ENCODE data around the gene USP20.

The USP20 gene

GRCh38 chr9:129823935-129824601 is 11.2 kb upstream of the USP20 start, which contains the start of gene TOR1A:
TOR1A (minus strand) TSS chr9:129824136; CDS start chr9:129824085, 51 bp downstream.
- DNase-seq (ENCODE audit: low spot score) = peak; percentile 96

DNA sequence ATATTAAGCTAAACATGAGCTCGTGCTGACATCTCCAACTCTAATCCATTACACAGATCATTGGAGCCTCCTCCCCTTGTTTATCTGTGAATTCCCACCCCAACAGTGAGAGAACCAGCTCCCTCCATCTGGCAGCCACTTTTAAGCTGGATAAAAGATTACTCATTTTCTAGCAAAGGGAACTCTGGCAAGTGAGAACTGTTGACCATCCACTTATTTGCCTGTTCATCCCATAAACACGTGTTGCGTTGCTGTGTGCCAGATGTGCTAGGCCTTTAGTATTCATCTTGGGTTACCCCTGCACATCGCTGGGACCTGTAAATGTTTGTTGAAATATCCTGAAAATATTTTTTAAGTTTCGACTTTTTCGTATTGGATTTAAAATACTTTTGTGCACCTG is 8.9 kb upstream of the USP20 start:
- DNase-seq (ENCODE audit: low spot score) = no peak

DNA sequence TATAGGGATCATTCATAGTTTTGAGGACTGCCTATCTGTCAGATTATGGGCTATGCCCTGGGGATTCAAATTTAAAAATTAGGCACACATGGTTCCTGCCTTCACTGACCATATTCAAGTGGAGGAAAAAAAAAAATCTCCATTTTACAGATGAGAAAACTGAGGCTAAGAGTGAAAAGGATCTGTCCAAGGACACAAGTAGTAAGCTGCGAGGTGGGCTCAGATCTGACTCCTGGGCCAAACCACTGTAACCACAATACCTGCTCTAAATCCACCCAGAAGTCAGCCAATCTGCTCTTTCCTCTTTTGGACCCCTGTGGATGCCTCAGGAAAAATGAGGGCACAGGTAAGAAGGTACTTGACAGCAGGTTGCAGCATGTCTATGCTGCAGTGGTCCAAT is 8.5 kb upstream of the USP20 start:
- DNase-seq (ENCODE audit: low spot score) = no peak

DNA sequence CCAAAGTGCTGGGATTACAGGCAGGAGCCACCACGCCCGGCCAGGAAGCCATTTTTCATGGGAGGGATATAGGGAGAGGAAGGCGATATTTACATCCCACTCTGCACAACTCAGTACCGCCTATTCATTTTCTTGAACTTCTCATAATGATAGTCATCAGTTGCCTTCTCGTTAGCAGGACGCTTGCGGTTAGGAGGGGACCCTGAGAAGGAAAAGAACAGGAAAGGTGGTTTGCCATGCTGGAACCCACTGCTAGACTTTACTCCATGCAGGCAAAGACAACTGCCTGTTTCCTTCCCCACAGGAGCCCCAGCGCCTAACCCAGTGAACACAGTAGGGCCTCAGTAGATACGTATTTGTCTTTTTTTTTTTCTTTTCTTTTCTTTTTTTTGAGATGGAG is 7.2 kb upstream of the USP20 start:
- DNase-seq (ENCODE audit: low spot score) = no peak

- no peak for DNase-seq (ENCODE audit: low spot score)
Observed at GRCh38 chr9:129828969-129829368, 6.3 kb upstream of the USP20 start.

GRCh38 chr9:129832982-129833381 is 2.3 kb upstream of the USP20 start:
- DNase-seq (ENCODE audit: low spot score) = no peak

GRCh38 chr9:129834489-129835127 is 650 bp upstream of the USP20 start:
- peak; percentile 28 for DNase-seq (ENCODE audit: low spot score)

- no peak for DNase-seq (ENCODE audit: low spot score)
Observed at GRCh38 chr9:129835860-129836223, 584 bp downstream of the USP20 start.

DNA sequence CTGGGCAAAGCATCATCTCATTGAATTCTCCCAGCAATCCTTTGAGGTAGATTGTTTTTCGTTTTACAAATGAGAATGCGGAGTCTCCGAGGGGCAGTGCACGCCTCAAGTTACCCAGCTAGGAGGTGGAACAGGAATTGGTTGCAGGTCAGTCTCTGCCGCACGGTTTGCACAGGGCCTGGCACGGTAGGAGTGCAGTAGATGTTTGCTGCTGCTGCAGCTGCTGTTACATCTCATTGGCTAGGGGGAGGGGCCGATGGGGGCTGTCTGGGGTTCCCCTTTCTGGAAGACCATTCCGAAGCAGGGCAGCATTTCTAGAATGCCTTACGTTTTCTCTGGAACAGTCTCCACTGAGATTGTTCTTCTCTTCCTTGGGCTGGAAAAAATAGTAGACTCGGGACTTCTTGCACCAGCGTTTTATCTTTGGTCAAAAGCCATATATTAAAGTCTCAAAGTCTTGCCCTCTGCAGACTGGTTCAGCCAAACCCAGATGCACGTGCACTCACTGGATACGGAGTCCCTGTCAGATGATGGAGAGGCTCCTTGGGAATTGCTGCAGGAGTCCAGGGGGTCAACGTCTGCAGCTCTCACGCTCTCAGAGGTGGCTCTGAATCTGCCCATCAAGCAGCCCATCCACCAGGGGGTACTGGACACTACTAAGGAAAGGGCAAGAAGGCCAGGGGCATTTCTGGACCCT is 1.2 kb downstream of the USP20 start:
- no peak for DNase-seq (ENCODE audit: low spot score)

GRCh38 chr9:129838707-129839259 is 3.5 kb downstream of the USP20 start:
- peak; percentile 64 for DNase-seq (ENCODE audit: low spot score)

DNA sequence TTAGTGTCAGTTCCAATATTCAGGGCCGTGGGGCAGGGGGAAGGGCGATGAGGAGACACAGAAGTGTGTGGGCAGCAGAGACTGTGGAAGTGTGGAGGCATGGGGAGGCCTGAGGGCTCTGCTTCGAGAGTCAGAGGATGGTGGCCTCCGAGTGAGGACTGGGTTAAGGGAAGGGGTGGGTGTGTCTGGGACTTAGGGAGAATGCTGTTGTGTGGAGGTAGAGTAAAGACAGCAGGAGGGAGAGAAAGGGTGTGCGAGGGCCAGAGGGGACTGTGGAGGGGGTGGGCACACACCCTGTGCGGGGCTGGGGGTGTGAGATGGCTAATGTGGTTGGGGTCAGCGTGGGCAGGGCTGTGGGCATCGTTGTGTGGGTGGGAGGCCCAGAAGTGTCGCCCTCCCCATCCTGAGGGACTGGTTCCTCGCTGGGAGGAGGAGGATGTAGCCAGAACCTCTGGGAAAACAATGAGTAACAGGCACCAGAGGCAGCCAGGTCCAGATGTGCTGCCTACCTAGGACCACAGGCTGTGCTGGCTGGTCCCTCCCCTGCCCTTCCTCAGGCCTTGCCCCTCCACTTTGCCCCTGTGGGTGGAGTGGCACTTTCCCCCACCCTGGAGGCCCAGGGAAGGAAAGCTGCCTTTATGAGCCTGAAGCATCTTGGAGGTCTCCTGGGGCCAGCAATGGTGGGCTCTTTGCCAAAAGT is 4.2 kb downstream of the USP20 start:
- no peak for DNase-seq (ENCODE audit: low spot score)

- DNase-seq (ENCODE audit: low spot score) = no peak
Observed at GRCh38 chr9:129840034-129840433, 4.8 kb downstream of the USP20 start.

- no peak for DNase-seq (ENCODE audit: low spot score)
Observed at GRCh38 chr9:129841071-129841470, 5.8 kb downstream of the USP20 start.

- DNase-seq (ENCODE audit: low spot score) = no peak
Observed at GRCh38 chr9:129845373-129845772, 10.1 kb downstream of the USP20 start.

GRCh38 chr9:129848712-129849441 is 13.6 kb downstream of the USP20 start:
- no peak for DNase-seq (ENCODE audit: low spot score)

DNA sequence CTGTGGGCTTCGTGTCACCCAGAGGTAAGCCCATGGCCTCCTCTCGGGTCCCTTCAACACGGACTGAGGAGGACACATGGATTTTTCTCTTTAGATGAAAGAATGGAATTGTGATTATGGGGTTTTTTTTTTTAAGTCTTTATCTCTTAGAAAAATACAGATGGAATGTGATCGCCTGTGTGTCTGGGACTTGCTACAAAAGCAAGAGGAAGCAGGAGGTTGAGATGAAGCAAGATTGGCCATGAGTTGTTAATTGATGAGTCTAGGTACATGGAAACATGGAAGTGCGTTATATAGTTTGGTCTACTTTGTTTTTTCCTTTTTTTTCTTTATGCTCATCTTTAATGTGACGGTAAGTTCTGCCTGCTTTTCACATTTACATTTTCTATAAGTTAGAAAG is 14.6 kb downstream of the USP20 start:
- DNase-seq (ENCODE audit: low spot score) = no peak

DNA sequence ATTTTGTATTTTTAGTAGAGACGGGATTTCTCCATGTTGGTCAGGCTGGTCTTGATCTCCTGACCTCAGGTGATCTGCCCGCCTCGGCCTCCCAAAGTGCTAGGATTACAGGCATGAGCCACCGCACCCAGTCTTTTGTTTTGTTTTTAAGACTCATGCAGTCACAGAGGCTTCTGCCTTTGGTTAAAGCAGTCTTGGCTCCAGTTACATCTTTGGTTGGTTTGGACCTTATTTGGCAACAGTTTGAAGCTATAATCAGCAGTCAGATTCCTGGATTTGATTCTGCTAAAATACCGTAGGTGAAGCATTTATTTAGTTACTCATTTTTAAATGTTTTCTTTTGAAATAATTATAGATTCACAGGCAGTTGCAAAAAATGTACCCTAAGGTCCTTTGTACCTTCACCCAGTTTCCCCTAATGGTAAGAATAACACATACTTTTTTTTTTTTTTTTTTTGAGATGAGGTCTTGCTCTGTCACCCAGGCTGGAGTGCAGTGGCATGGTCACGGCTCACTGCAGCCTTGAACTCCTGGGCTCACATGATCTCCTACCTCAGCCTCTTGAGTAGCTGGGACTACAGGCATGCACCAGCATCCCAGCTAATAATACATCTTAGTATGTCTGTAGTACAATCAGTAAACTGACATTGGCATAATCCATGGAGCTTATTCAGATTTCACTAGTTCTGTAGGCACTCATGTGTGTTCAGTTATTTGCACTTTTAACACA is 15.7 kb downstream of the USP20 start:
- DNase-seq (ENCODE audit: low spot score) = no peak

DNA sequence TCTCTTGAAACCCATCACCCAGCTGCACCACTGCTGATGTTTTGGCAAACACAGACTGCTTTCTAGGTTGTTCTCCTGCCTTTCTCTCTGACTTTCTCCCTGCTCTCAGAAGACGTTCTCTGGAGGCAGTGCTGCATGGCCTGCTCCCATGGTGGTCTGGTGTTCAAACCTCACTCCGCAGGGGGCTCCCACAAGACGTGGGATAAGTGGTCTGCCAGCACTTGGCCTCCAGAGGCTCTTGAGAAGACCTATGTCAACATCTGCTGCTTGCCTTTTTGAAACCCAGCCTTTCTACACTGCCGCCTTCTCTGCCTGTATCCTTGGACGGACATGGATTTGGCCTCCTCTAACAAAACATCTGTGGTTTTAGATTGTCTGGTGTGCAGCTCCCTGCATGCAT is 16.6 kb downstream of the USP20 start:
- no peak for DNase-seq (ENCODE audit: low spot score)

- DNase-seq (ENCODE audit: low spot score) = no peak
Observed at GRCh38 chr9:129852579-129852978, 17.3 kb downstream of the USP20 start.

DNA sequence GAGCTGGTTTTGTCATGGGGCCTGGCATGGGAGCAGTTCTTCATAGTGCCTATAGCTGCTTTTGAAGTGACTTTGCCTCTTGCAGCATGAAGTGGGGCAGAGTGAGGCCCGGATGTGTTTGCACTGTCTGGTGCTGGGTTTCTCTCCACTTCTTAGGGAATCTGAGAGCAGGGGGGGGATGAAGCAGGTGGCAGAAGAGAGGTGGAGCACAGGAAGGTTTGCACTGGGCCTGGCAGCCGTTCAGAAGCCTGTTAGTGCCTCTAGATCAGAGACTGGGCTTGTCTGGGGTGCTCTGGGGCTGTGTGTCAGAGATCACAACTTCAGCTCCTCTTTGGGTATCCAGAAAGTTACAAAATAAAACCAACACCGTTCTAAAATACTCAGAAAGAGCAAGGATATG is 18.4 kb downstream of the USP20 start:
- no peak for DNase-seq (ENCODE audit: low spot score)

DNA sequence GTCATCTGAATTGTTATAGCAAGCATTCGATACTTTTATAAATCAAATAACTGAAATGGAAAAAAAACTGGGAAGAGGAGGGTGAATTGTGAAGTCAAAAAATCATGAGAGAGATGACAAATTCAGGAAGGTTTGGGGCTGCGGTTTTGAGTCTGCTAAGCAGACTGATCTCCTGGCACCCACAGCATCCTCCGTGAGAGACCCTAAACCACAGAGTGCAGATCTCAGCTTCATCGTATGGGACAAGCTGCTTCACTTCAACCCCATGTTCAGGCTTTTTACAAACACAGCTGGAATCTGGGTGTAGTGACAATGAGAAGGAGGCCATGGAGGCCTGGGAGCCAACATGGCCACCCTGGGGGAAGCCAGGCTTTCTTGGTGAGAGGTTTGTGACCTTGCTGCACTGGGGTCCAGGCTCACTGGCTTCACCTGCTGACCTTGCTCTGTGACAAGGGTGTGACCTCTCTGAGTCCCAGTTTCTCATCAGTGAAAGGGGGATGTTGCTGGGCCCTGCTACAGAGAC is 19.4 kb downstream of the USP20 start:
- no peak for DNase-seq (ENCODE audit: low spot score)
